ENCODE results near the gene LARGE1. TPM values are rescaled to one million over a fixed set of nuclear protein-coding genes. Genes with fewer than 3 reads are reported as not detected.
A peak's percentile ranks its signal among the peaks of the same experiment; 100 is the strongest.

Gene LARGE1
- total and polyA plus RNA-seq, 11 donors, result 31.2 to 211 (median 129) TPM

DNA sequence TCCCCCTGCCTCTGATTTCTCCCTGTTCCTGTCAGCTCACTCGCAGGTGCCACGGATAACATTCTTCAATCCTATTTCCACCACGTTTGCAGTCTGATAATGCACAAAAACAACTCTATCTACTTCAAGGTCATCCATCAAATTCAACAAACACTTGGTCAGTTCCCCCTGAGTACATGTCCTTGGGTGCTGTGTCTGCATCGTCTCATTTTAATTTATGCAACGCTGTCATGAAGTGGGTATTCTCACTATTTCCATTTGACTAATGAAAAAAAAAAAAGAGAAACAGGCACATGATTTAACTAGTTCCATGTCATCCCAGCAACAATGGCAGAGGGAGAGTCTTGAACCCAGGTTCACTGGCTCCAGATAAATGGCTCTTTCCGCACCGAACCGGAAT is 262.6 kb downstream of the LARGE1 start:
- peaks cover 0 to 41% (median 12%) of the 10 kb centered on the region in 12 donors for H3K4me1 ChIP-seq
- WGBS, 4 donors, result 58 to 68% (median 66%) methylated on average over 8 of the region's 8 CpGs
- DNase-seq (no peak), ATAC-seq (peak; percentile 14 to 38 (median 28))
- no peak overlapping the region for H3K4me3 ChIP-seq
- no peaks in the 10 kb centered on the region for H3K27me3 ChIP-seq
- peaks cover 0 to 14% (median 0%) of the 10 kb centered on the region in 12 donors for H3K9me3 ChIP-seq
- intact Hi-C loops (cut with DNase I), result loop anchor here in 4 of 10 donors (5.0 to 10.0 kb wide), 3 partner anchors 133 to 267 kb away; partner anchors contain the start of gene LARGE1 (in 4 of the 4)
- no peaks in the 10 kb centered on the region for H3K36me3 ChIP-seq
- TF ChIP-seq, protein P1, sequence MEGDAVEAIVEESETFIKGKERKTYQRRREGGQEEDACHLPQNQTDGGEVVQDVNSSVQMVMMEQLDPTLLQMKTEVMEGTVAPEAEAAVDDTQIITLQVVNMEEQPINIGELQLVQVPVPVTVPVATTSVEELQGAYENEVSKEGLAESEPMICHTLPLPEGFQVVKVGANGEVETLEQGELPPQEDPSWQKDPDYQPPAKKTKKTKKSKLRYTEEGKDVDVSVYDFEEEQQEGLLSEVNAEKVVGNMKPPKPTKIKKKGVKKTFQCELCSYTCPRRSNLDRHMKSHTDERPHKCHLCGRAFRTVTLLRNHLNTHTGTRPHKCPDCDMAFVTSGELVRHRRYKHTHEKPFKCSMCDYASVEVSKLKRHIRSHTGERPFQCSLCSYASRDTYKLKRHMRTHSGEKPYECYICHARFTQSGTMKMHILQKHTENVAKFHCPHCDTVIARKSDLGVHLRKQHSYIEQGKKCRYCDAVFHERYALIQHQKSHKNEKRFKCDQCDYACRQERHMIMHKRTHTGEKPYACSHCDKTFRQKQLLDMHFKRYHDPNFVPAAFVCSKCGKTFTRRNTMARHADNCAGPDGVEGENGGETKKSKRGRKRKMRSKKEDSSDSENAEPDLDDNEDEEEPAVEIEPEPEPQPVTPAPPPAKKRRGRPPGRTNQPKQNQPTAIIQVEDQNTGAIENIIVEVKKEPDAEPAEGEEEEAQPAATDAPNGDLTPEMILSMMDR (IDR thresholded peaks at IDR 0.05), result no peak
- TF ChIP-seq POLR2A (IDR thresholded peaks at IDR 0.05), result no peak
- H3K27ac ChIP-seq, result peak overlapping the region in 8 of 12 donors; percentile 4 to 61 (median 31)

DNA sequence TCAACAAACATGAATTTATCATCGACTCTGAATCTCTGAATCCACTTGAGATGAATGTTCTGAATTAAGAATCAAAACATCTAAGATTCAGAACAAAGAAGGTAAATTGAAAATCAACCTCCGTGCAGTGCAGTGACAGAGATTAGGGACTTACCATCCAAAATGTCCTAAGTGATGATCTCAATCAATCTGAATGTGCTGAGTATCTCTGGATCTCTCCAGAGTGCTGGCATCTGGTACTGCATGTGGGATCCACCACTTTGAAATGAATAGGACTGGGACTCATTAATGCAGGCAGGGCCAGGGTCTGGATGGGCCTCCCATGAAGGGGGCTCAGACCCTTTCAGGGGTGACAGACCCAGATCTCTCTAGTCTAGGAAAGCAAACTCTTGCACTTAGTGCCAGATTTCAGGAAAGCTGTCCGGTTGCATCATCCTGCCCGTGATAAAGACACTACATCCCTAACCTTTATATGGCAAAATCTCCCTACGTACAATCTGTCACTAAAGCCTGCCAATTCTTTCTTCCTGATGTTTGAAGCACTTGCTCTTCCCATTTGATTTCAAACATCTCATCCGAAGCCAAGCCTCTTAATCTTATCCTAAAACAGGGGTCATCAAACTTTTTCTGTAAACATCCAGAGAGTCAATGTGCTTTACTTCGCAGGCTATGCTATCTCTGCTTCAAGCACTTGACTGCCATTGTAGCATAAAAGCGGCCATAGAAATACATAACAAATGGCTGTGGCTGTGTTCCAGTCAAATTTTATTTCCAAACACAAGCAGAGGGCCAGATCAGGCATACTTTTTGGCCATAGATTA is 263.3 kb downstream of the LARGE1 start:
- ATAC-seq, result peak in 3 of 4 donors; percentile 28 to 43 (median 31)
- TF ChIP-seq POLR2A (IDR thresholded peaks at IDR 0.05), result no peak
- TF ChIP-seq, protein P1 (IDR thresholded peaks at IDR 0.05), result no peak

DNA sequence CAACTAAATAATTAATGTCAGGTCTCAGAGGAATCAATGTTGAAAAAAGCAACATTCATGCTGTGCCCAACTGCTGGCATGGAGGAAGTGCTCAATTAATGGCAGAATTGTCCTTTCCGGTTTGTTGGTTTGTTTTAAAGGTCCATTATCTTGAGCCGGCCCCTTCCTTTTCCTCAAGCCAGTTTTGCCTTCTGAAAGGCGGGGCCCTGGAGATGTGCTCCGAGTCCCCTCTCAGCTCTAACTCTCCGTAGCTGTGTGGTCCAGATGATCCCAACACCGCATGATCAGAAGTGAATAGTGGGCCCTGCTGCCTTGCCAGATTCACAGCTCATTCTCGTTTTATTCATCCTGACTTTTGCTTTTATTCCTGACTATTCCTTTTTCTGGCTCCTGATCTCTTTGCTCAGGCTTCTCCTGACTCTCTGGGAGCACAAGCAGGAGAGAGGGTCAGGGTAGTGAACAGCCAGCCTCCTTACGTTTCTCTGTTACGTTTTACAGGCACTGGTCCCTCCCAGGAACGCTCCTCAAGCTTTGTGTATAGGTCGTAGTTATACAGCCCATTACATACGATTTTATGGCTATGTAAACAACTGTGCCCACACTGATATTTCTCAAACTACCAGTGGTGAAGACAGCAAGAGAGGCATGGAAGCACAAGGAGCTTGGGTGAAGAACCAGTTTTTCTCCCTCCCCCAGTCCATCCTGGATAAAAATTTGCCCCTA is 265.9 kb downstream of the LARGE1 start:
- Histone ChIP-seq H3K27me3 (no peaks in the 10 kb centered on the region), H3K9me3 (peaks cover 0 to 22% (median 0%) of the 10 kb centered on the region in 12 donors), H3K27ac (no peak overlapping the region), H3K4me1 (peaks cover 0 to 41% (median 12%) of the 10 kb centered on the region in 12 donors), H3K4me3 (no peak overlapping the region), H3K36me3 (peaks cover 0 to 9% (median 0%) of the 10 kb centered on the region in 9 donors)
- TF ChIP-seq, protein P1 (IDR thresholded peaks at IDR 0.05), result no peak
- no peak for TF ChIP-seq POLR2A (IDR thresholded peaks at IDR 0.05)
- 68 to 73% (median 68%) methylated on average over 12 of the region's 12 CpGs for WGBS, 4 donors
- DNase-seq (no peak), ATAC-seq (no peak)
- intact Hi-C loops (cut with DNase I), result loop anchor here in 3 of 10 donors (10.0 kb wide), 2 partner anchors 130 to 270 kb away; partner anchors contain the start of gene LARGE1 (in 2 of the 3)

More for the DNA sequence above, 263.3 kb downstream of the LARGE1 start:
- Histone ChIP-seq H3K9me3 (peaks cover 0 to 14% (median 0%) of the 10 kb centered on the region in 12 donors), H3K36me3 (no peaks in the 10 kb centered on the region), H3K27ac (peak overlapping the region in 8 of 12 donors; percentile 4 to 61 (median 31)), H3K4me3 (no peak overlapping the region), H3K4me1 (peaks cover 0 to 41% (median 12%) of the 10 kb centered on the region in 12 donors), H3K27me3 (no peaks in the 10 kb centered on the region)
- intact Hi-C loops (cut with DNase I), result loop anchor here in 4 of 10 donors (5.0 to 10.0 kb wide), 3 partner anchors 132 to 268 kb away; partner anchors contain the start of gene LARGE1 (in 4 of the 4)
- 43 to 57% (median 46%) methylated on average over 8 of the region's 8 CpGs for WGBS, 4 donors
- DNase-seq, result no peak
